Body of pancreas (tissue), 4 donors: ENCODE results near the gene CREB5. TPM values are rescaled to one million over a fixed set of nuclear protein-coding genes. Genes with fewer than 3 reads are reported as not detected.

Experiments used
- ATAC-seq: fragments of 150-250 bp; one replicate; pipeline ENCODE4 v1.9.1; 2016
- DNase-seq, 4 donors: peaks; one replicate each; pipeline ENCODE4 v3.0.0-alpha.2; 2019
- H3K27ac ChIP-seq, 4 donors: fragments of 200-600 bp; sonication (generic); 1 replicate in 3 of 4; 2 replicates in 1 of 4; pipeline versions ENCODE4 v1.5.1 to v1.6.1; 2016 to 2019; ENCODE audit warnings: mild to moderate bottlenecking in 1 of 4, mixed read lengths in 1 of 4, moderate library complexity in 1 of 4
- H3K27me3 ChIP-seq, 2 donors: fragments of 200-600 bp; sonication (generic); one replicate each; pipeline ENCODE4 v1.6.0; 2016; ENCODE audit warnings: mild to moderate bottlenecking in 1 of 2
- H3K36me3 ChIP-seq, 2 donors: fragments of 200-600 bp; sonication (generic); replicated peaks in 1 of 2; 2 replicates each; pipeline ENCODE4 v1.5.1; 2016; ENCODE audit warnings: low read depth in 2 of 2; ENCODE audit not compliant: insufficient read depth in 1 of 2
- H3K4me1 ChIP-seq: fragments of 200-600 bp; sonication (generic); one replicate; pipeline ENCODE4 v1.6.0; 2016
- H3K4me3 ChIP-seq, 2 donors: fragments of 200-600 bp; sonication (generic); 1 replicate in 1 of 2; 2 replicates in 1 of 2; pipeline ENCODE4 v1.5.1; 2016 to 2019
- H3K9me3 ChIP-seq, 3 donors: fragments of 200-600 bp; sonication (generic); 1 replicate in 2 of 3; 2 replicates in 1 of 3; pipeline ENCODE4 v1.5.1; 2016
- POLR2A ChIP-seq, 3 donors: fragments of 450-650 bp; IDR thresholded peaks; one replicate each; pipeline ENCODE4 v1.6.1; 2016; ENCODE audit warnings: antibody characterized with exemption in 3 of 3, mild to moderate bottlenecking in 2 of 3
- WGBS, 2 donors: methylation state at CpG; one replicate each; pipeline ENCODE4 v1.1.5; 2017; 5-methylcytosine and 5-hydroxymethylcytosine counted together
- intact Hi-C: fragments of 100-400 bp; cut with DNase I; formaldehyde crosslinking; loops from one replicate; pipeline ENCODE4 v1.15.1; 2023
- total RNA-seq, 2 donors: library from RNA; depleted of rRNA; stranded (reverse); fragments of >200 nt; gene quantifications; one replicate each; pipeline ENCODE4 v1.1.0, GENCODE V29; 2016
- TF ChIP-seq, protein P1 (sequence below), 7 experiments: fragments of 450-650 bp in 4 of 7; fragments of 200-600 bp in 3 of 7; sonication (generic) in 3 of 7; IDR thresholded peaks; one replicate each; pipeline ENCODE4 v1.5.1; 2016 to 2019; ENCODE audit warnings: antibody characterized with exemption in 7 of 7

Gene CREB5
- total RNA-seq, 2 donors from 2014 or later: 10.4 to 25.7 TPM

- Histone ChIP-seq H3K27me3 (peaks cover 0 to 4% of the 10 kb centered on the region in 2 donors), H3K36me3 (no peaks in the 10 kb centered on the region), H3K9me3 (no peaks in the 10 kb centered on the region), H3K4me3 (no peak overlapping the region), H3K4me1 (peaks cover 19% of the 10 kb centered on the region), H3K27ac (no peak overlapping the region)
- intact Hi-C loops: no loop called here
- ATAC-seq: no peak
- DNase-seq: no peak
- 84 to 90% methylated on average over 5 of the region's 5 CpGs for WGBS, 2 donors
- TF ChIP-seq POLR2A (IDR thresholded peaks at IDR 0.05): no peak
- TF ChIP-seq, protein P1, sequence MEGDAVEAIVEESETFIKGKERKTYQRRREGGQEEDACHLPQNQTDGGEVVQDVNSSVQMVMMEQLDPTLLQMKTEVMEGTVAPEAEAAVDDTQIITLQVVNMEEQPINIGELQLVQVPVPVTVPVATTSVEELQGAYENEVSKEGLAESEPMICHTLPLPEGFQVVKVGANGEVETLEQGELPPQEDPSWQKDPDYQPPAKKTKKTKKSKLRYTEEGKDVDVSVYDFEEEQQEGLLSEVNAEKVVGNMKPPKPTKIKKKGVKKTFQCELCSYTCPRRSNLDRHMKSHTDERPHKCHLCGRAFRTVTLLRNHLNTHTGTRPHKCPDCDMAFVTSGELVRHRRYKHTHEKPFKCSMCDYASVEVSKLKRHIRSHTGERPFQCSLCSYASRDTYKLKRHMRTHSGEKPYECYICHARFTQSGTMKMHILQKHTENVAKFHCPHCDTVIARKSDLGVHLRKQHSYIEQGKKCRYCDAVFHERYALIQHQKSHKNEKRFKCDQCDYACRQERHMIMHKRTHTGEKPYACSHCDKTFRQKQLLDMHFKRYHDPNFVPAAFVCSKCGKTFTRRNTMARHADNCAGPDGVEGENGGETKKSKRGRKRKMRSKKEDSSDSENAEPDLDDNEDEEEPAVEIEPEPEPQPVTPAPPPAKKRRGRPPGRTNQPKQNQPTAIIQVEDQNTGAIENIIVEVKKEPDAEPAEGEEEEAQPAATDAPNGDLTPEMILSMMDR (IDR thresholded peaks at IDR 0.05): no peak
Measured at GRCh38 chr7:28575241-28575643, 162.9 kb downstream of the CREB5 start.

- intact Hi-C loops: no loop called here
- TF ChIP-seq POLR2A (IDR thresholded peaks at IDR 0.05): no peak
- TF ChIP-seq, protein P1 (IDR thresholded peaks at IDR 0.05): no peak
- Histone ChIP-seq H3K4me3 (no peak overlapping the region), H3K4me1 (peaks cover 19% of the 10 kb centered on the region), H3K36me3 (no peaks in the 10 kb centered on the region), H3K27ac (no peak overlapping the region), H3K27me3 (peaks cover 0 to 4% of the 10 kb centered on the region in 2 donors), H3K9me3 (no peaks in the 10 kb centered on the region)
- ATAC-seq (no peak), DNase-seq (no peak)
Measured at GRCh38 chr7:28576656-28577055, 164.3 kb downstream of the CREB5 start.

- no peaks in the 10 kb centered on the region for H3K36me3 ChIP-seq
- ATAC-seq (no peak), DNase-seq (no peak)
- no peaks in the 10 kb centered on the region for H3K9me3 ChIP-seq
- H3K4me1 ChIP-seq: no peaks in the 10 kb centered on the region
- 71 to 81% methylated on average over 3 of the region's 3 CpGs for WGBS, 2 donors
- intact Hi-C loops: no loop called here
- H3K4me3 ChIP-seq: no peak overlapping the region
- peaks cover 0 to 4% of the 10 kb centered on the region in 2 donors for H3K27me3 ChIP-seq
- TF ChIP-seq, protein P1 (IDR thresholded peaks at IDR 0.05): no peak
- TF ChIP-seq POLR2A (IDR thresholded peaks at IDR 0.05): no peak
- H3K27ac ChIP-seq: no peak overlapping the region
Measured at GRCh38 chr7:28579571-28579970, 167.3 kb downstream of the CREB5 start.

DNA sequence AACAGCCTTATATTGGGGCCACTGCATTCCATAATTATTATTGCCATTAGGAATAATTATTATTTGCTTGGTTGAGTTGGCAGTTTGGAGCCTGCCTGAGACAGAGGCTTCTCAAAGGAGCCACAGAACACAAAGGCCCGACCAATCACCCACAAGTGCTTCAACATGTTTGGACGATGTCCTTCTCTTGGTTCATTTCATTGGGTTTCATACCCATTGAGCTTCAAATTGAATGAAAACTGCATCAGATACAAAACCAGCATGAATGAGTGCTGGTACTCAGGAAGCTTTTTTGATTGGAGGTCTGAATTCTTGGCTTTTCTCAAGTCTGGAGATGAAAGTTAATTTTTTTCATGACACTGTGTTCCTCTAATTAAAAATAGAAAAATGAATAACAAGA is 168.3 kb downstream of the CREB5 start:
- TF ChIP-seq, protein P1 (IDR thresholded peaks at IDR 0.05): no peak
- TF ChIP-seq POLR2A (IDR thresholded peaks at IDR 0.05): no peak
- 80 to 91% methylated on average over 2 of the region's 2 CpGs for WGBS, 2 donors
- Histone ChIP-seq H3K4me1 (no peaks in the 10 kb centered on the region), H3K9me3 (no peaks in the 10 kb centered on the region), H3K27ac (no peak overlapping the region), H3K4me3 (no peak overlapping the region), H3K36me3 (no peaks in the 10 kb centered on the region), H3K27me3 (peaks cover 0 to 4% of the 10 kb centered on the region in 2 donors)
- ATAC-seq: no peak
- intact Hi-C loops: no loop called here
- no peak for DNase-seq

DNA sequence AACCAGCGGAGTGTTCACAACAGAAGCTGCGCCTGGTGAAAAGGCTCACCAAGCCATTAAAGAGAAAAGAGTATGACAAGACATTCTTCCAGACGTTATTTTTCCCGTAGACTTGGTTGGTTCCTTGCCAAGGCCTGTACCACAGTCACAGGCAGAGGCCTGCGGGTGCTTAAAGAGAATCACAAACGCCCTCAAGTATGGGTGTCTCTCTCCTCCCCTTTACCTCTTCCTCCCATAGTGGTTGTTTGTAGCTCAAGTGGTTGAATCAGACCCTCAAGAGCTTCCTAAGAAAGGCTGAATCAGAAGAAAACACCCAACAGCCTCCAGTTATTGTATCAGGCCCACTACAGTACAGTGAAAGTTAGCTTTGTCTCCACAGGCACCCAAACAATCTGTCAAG is 169.0 kb downstream of the CREB5 start:
- no peak overlapping the region for H3K27ac ChIP-seq
- DNase-seq (no peak), ATAC-seq (no peak)
- H3K36me3 ChIP-seq: no peaks in the 10 kb centered on the region
- no peaks in the 10 kb centered on the region for H3K4me1 ChIP-seq
- WGBS, 2 donors: 70 to 78% methylated on average over 6 of the region's 6 CpGs
- intact Hi-C loops: no loop called here
- H3K9me3 ChIP-seq: no peaks in the 10 kb centered on the region
- no peak overlapping the region for H3K4me3 ChIP-seq
- H3K27me3 ChIP-seq: peaks cover 0 to 4% of the 10 kb centered on the region in 2 donors
- no peak for TF ChIP-seq POLR2A (IDR thresholded peaks at IDR 0.05)
- TF ChIP-seq, protein P1 (IDR thresholded peaks at IDR 0.05): no peak
